Fibroblast of lung (primary cell): ENCODE results near the gene AKAP12. TPM values are rescaled to one million over a fixed set of nuclear protein-coding genes. Genes with fewer than 3 reads are reported as not detected.
"Not testable (repeated sequence)": the region's sequence is repeated elsewhere in the genome, so short reads cannot be mapped to it uniquely, and the experiment has no call there.

Experiments
- DNase-seq, 2 donors: peaks; one replicate each; pipeline versions ENCODE4 v3.0.0 to v3.0.0-alpha.2; 2010; ENCODE audit warnings: low read depth in 2 of 2
- H2AFZ ChIP-seq: 2 replicates; pipeline ENCODE4 v1.5.1; 2012; ENCODE audit warnings: low read length, control low read depth, inconsistent platforms
- H3K27ac ChIP-seq: 2 replicates; pipeline ENCODE4 v1.5.1; 2011; ENCODE audit warnings: low read length, control low read depth; ENCODE audit not compliant: insufficient read depth
- H3K27me3 ChIP-seq: 2 replicates; pipeline ENCODE4 v1.5.1; 2011; ENCODE audit warnings: mild to moderate bottlenecking, low read length; ENCODE audit not compliant: control insufficient read depth, insufficient read depth
- H3K36me3 ChIP-seq: 2 replicates; pipeline ENCODE4 v1.5.1; 2011; ENCODE audit warnings: low read length; ENCODE audit not compliant: control insufficient read depth, insufficient read depth
- H3K4me1 ChIP-seq: 2 replicates; pipeline ENCODE4 v1.5.1; 2011; ENCODE audit warnings: low read length; ENCODE audit not compliant: control insufficient read depth, insufficient read depth; ENCODE audit errors: extremely low read depth
- H3K4me2 ChIP-seq: 2 replicates; pipeline ENCODE4 v1.5.1; 2011; ENCODE audit warnings: low read length, control low read depth; ENCODE audit not compliant: insufficient read depth; ENCODE audit errors: extremely low read depth
- H3K4me3 ChIP-seq, 4 experiments: fragments of 200-600 bp in 1 of 4; sonication (generic) in 1 of 4; replicated peaks in 1 of 4; 2 replicates each; pipeline ENCODE4 v1.5.1; 2011 to 2016; ENCODE audit warnings: low read length in 4 of 4, low read depth in 3 of 4, mild to moderate bottlenecking in 3 of 4, control low read depth in 2 of 4, inconsistent platforms in 1 of 4, mixed read lengths in 1 of 4; ENCODE audit not compliant: insufficient read depth in 1 of 4; ENCODE audit errors: control extremely low read depth in 1 of 4
- H3K79me2 ChIP-seq: 2 replicates; pipeline ENCODE4 v1.5.1; 2012; ENCODE audit warnings: mild to moderate bottlenecking, low read length, inconsistent platforms; ENCODE audit not compliant: control insufficient read depth, insufficient read depth
- H3K9ac ChIP-seq: 2 replicates; pipeline ENCODE4 v1.5.1; 2011; ENCODE audit warnings: mild to moderate bottlenecking, low read length, control low read depth; ENCODE audit not compliant: insufficient read depth
- H3K9me3 ChIP-seq: 2 replicates; pipeline ENCODE4 v1.5.1; 2012; ENCODE audit warnings: low read depth, low read length; ENCODE audit not compliant: control insufficient read depth, insufficient read depth
- H4K20me1 ChIP-seq: 2 replicates; pipeline ENCODE4 v1.5.1; 2011; ENCODE audit warnings: low read length; ENCODE audit not compliant: control insufficient read depth, insufficient read depth; ENCODE audit errors: extremely low read depth
- CTCF ChIP-seq, 2 donors: IDR thresholded peaks in 1 of 2; conservative IDR thresholded peaks in 1 of 2; 1 replicate in 1 of 2; 2 replicates in 1 of 2; pipeline ENCODE4 v1.5.1; 2011 to 2012; ENCODE audit warnings: low read length in 2 of 2, control low read depth in 1 of 2, inconsistent platforms in 1 of 2, low read depth in 1 of 2, mild to moderate bottlenecking in 1 of 2
- EZH2 ChIP-seq: IDR thresholded peaks from 2 replicates; pipeline ENCODE4 v1.5.1; 2012; ENCODE audit warnings: low read length, control low read depth, mild to moderate bottlenecking; ENCODE audit errors: missing control alignments
- polyA plus RNA-seq, 2 donors: library from polyadenylated mRNA; depleted of rRNA in 1 of 2; stranded (reverse) in 1 of 2; unstranded in 1 of 2; fragments of >200 nt; gene quantifications; 2 replicates each; pipeline ENCODE4 v1.2.1, GENCODE V29; 2011 to 2012; ENCODE audit warnings: missing spikeins in 1 of 2
- total RNA-seq: library from RNA; depleted of rRNA; stranded (reverse); fragments of >200 nt; gene quantifications from 2 replicates; pipeline ENCODE4 v1.2.1, GENCODE V29; 2014

The AKAP12 gene
- total and polyA plus RNA-seq, 2 donors (not counting 1 experiment from before 2014, with no cell fraction given): 68.5 to 133 TPM

- no peak overlapping the region for H3K27ac ChIP-seq
- H3K4me3 ChIP-seq: no peak overlapping the region
- no peaks in the 10 kb centered on the region for H4K20me1 ChIP-seq
- H3K4me1 ChIP-seq: peaks cover 6% of the 10 kb centered on the region
- no peaks in the 10 kb centered on the region for H3K27me3 ChIP-seq
- no peak for TF ChIP-seq EZH2
- no peak for TF ChIP-seq CTCF (conservative IDR thresholded peaks at IDR 0.05 in 1 of 2, IDR thresholded peaks at IDR 0.05 in 1 of 2; ENCODE audit: low read depth in 1 of 2, low read length in 2 of 2)
- no peak overlapping the region for H3K4me2 ChIP-seq
- H3K79me2 ChIP-seq: no peaks in the 10 kb centered on the region
- H3K36me3 ChIP-seq: no peaks in the 10 kb centered on the region
- no peaks in the 10 kb centered on the region for H3K9me3 ChIP-seq
- H3K9ac ChIP-seq: no peak overlapping the region
- DNase-seq: no peak
- H2AFZ ChIP-seq: no peak overlapping the region
These were observed 73.3 kb downstream of the AKAP12 start for GRCh38 chr6:151313066-151313491.

DNA sequence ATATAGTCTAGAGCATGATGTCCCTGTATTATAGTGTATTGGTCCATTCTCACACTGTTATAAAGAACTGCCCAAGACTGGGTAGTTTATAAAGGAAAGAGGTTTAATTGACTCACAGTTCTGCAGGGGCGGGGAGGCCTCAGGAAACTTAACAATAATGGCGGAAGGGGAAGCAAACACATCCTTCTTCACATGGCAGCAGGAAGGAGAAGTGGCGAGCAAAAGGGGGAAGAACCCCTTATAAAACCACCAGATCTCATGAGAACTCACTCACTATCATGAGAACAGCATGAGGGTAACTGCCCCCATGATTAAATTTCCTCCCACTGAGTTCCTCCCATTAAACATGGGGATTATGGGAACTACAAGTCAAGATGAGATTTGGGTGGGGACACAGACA is 75.9 kb downstream of the AKAP12 start:
- not testable (repeated sequence) for H3K4me3 ChIP-seq, H3K79me2 ChIP-seq, H3K4me2 ChIP-seq, H4K20me1 ChIP-seq, H2AFZ ChIP-seq, H3K27ac ChIP-seq, H3K9ac ChIP-seq, H3K36me3 ChIP-seq, DNase-seq, H3K4me1 ChIP-seq, H3K27me3 ChIP-seq, H3K9me3 ChIP-seq

DNA sequence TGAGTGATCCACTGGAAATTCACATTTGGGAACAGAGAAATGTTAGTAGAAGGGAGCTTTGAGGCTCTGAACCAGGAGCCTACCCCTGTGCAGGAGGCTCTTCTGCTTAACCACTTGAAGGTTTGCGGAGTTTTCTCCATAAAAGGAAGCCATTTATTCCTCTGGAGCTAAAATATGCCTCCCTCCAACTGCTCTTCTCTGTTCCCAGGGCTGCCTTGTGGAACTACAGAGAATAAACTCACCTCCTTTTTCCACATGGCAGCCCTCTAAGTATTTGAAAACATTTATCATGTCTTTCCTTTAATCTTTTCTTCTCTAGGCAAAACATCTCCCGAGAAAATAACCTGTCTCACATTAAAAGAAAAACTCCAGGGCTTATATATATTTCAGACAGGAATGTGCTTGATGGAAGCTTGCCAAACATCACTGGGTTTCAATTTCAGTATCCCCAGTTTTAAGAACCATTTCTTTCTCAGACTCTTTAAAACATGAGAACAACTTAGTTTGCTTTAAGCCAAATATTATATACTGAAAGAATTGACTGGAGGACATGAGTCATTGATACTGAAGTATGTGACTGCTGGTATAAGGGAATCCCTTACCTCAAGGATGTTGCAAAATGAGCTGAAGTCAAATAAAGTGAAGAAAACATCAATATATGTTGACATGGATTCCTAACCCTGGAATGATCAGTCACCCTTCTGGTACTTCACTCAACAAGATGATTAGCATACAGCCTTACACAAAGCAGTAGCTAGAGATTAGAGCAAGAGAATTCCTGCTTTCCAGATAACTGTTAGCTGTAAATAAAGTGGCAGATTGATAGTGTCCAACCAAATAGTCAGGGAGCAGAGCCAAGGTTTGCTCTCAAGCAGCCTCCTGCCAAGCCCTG is 77.6 kb downstream of the AKAP12 start:
- no peak overlapping the region for H2AFZ ChIP-seq
- no peak overlapping the region for H3K4me3 ChIP-seq
- H3K79me2 ChIP-seq: no peaks in the 10 kb centered on the region
- H4K20me1 ChIP-seq: no peaks in the 10 kb centered on the region
- no peaks in the 10 kb centered on the region for H3K36me3 ChIP-seq
- H3K9me3 ChIP-seq: no peaks in the 10 kb centered on the region
- TF ChIP-seq CTCF (conservative IDR thresholded peaks at IDR 0.05 in 1 of 2, IDR thresholded peaks at IDR 0.05 in 1 of 2; ENCODE audit: low read depth in 1 of 2, low read length in 2 of 2) (no peak), EZH2 (no peak)
- H3K27ac ChIP-seq: peak overlapping the region; percentile 26
- H3K9ac ChIP-seq: no peak overlapping the region
- H3K4me2 ChIP-seq: no peak overlapping the region
- H3K4me1 ChIP-seq: peaks cover 6% of the 10 kb centered on the region
- H3K27me3 ChIP-seq: no peaks in the 10 kb centered on the region
- DNase-seq: peak; percentile 77 to 90
